Measurements from ENCODE around the gene ZNF774.

DNA sequence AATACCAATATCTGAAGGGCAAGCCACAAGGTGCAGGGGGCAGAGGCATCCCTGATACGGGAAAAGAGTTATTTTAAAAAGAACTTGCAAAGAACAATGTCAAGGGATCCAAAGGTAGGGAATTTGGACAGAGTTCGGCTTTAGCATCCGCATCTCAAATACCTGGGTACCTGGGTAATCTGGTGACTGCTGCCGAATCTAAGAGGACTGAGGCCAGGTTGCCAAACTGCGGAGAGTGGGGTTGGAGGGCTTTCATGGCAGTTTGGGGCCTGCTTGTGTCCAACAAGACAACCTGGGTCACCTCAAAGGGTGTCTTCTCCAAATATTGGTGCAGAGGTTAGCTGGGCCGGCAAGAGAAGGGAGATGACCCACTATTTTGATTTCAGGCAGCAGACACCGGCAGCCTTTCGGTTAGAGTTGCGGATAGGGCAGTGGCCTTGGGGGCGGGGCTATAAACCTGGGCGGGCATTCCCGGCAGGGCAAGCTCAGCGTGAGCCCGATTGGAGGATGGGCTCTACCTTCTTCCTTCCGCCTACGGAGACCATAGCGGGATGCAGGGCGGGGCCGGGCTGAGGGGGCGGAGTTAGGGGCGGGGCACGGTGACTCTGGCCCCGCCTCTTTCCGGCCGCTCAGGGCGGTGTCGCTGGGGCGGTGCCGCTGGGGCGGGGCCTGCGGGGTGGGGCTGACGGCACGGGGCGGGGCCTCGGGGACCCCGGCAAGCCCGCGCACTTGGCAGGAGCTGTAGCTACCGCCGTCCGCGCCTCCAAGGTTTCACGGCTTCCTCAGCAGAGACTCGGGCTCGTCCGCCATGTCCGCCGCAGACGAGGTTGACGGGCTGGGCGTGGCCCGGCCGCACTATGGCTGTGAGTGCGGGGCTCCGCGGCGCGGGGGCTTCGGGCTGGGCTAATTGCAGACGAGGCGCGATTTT is 35.7 kb downstream of the ZNF774 start, which contains the start of gene IQGAP1:
- TF ChIP-seq, protein P1, sequence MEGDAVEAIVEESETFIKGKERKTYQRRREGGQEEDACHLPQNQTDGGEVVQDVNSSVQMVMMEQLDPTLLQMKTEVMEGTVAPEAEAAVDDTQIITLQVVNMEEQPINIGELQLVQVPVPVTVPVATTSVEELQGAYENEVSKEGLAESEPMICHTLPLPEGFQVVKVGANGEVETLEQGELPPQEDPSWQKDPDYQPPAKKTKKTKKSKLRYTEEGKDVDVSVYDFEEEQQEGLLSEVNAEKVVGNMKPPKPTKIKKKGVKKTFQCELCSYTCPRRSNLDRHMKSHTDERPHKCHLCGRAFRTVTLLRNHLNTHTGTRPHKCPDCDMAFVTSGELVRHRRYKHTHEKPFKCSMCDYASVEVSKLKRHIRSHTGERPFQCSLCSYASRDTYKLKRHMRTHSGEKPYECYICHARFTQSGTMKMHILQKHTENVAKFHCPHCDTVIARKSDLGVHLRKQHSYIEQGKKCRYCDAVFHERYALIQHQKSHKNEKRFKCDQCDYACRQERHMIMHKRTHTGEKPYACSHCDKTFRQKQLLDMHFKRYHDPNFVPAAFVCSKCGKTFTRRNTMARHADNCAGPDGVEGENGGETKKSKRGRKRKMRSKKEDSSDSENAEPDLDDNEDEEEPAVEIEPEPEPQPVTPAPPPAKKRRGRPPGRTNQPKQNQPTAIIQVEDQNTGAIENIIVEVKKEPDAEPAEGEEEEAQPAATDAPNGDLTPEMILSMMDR (IDR thresholded peaks at IDR 0.05; ENCODE audit: low read depth, low read length, missing input control) = no peak
- peak; percentile 45 to 85 for TF ChIP-seq GABPA (IDR thresholded peaks at IDR 0.05 in 1 of 2, conservative IDR thresholded peaks at IDR 0.05 in 1 of 2)
- TF ChIP-seq, protein P2, sequence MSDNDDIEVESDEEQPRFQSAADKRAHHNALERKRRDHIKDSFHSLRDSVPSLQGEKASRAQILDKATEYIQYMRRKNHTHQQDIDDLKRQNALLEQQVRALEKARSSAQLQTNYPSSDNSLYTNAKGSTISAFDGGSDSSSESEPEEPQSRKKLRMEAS (IDR thresholded peaks at IDR 0.05) = no peak
- no peak for TF ChIP-seq JUND (IDR thresholded peaks at IDR 0.05)

Measured in liver (tissue), 3 donors.